Activated naive CD4-positive, alpha-beta T cell treated with anti-CD3 and anti-CD28 coated beads, Interleukin-2, amount 50 U/mL, for 72 hours (primary cell): ENCODE measurements around the gene APOL4. TPM values are rescaled to one million over a fixed set of nuclear protein-coding genes. Genes with fewer than 3 reads are reported as not detected.
"Not testable (repeated sequence)": the region's sequence is repeated elsewhere in the genome, so short reads cannot be mapped to it uniquely, and the experiment has no call there.

Experiments
- ATAC-seq, 2 donors: fragments of 150-1000 bp; cut with Tn5 transposase; 2 replicates each; pipeline ENCODE4 v1.10.0; 2021; ENCODE audit warnings: mild to moderate bottlenecking in 2 of 2, moderate library complexity in 2 of 2
- DNase-seq, 2 donors: peaks; one replicate each; pipeline ENCODE4 v3.0.0; 2021 to 2022; ENCODE audit warnings: low spot score in 2 of 2
- H3K27ac Mint-ChIP-seq, 2 donors: one replicate each; pipeline ENCODE4 v1.8.0; 2022; ENCODE audit warnings: mild to moderate bottlenecking in 2 of 2, mixed read lengths in 2 of 2
- H3K36me3 Mint-ChIP-seq, 2 donors: one replicate each; pipeline ENCODE4 v1.8.0; 2022; ENCODE audit warnings: mixed read lengths in 2 of 2
- H3K9me3 Mint-ChIP-seq, 2 donors: one replicate each; pipeline ENCODE4 v1.8.0; 2022; ENCODE audit warnings: mixed read lengths in 2 of 2
- total RNA-seq, 2 donors: library from RNA; stranded (reverse); gene quantifications; one replicate each; pipeline ENCODE4 v1.2.3, GENCODE V29; 2022

The APOL4 gene
- total RNA-seq, 2 donors from 2014 or later = 0.14 to 0.18 TPM

DNA sequence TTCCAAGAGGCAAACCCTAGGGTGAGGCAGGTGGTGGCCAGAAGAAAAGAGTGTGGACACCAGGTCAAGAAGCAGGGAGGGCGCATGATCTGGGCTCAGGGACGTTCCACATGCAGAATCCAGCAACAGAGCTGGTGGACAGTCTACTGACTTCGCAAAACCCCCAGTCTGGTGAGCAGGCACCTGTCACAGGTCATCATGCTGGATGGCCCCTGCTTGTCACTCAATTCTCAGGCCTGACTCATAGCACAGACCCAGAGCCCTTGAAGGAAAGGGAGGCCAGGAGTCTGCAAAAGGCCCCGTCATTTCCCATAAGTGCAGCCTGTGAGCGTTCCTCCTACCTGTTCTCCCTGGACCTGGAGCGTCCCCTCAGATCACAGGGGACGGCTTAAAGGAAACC, 18.2 kb downstream of the APOL4 start:
- no peaks in the 10 kb centered on the region for H3K9me3 Mint-ChIP-seq
- no peaks in the 10 kb centered on the region for H3K36me3 Mint-ChIP-seq
- no peak overlapping the region for H3K27ac Mint-ChIP-seq
- ATAC-seq = no peak
- no peak for DNase-seq

DNA sequence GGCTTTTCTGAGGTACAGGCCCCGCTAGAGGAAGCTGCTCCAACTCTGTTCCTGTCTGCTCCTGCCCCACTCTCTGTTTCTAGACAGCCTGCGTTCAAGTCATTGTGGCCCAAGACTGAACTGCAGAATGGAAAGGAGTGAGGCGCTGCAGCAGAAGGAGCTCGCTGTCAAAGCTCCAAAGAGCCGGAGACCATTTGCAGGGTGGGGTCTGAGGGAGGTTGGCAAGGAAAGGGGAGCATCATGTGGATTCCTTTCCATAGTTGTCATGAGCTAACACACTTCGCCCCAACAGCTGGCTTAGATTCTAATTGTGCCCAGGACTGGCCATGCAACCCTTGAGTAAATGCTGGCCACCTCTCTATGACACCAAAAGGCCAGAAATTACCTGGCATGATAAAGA, 18.8 kb downstream of the APOL4 start:
- no peaks in the 10 kb centered on the region for H3K9me3 Mint-ChIP-seq
- H3K27ac Mint-ChIP-seq = no peak overlapping the region

DNA sequence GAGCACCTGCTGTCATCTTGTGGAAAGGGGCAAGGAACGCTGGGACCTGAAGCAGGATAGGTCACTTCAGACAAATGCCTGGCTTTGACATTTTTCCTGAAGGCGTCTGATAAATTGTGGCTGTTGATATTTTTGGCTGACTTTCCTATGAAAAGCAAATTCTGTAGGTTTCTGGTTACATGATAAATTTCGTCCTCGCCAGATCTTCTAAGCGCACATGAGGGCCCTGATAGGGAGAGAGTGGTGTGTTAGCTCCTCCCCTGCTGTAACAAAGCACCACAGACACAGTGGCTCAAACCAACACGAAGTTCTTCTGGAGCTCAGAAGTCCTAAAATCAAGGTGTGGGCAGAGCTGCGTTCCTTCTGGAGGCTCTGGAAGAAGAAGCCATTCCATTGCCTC, 19.6 kb downstream of the APOL4 start:
- no peak for DNase-seq
- H3K9me3 Mint-ChIP-seq = no peaks in the 10 kb centered on the region
- peaks cover 0 to 4% of the 10 kb centered on the region in 2 donors for H3K36me3 Mint-ChIP-seq
- no peak for ATAC-seq
- H3K27ac Mint-ChIP-seq = no peak overlapping the region

More for the DNA sequence above, 18.8 kb downstream of the APOL4 start:
- no peak for ATAC-seq
- no peaks in the 10 kb centered on the region for H3K36me3 Mint-ChIP-seq
- DNase-seq = no peak

DNA sequence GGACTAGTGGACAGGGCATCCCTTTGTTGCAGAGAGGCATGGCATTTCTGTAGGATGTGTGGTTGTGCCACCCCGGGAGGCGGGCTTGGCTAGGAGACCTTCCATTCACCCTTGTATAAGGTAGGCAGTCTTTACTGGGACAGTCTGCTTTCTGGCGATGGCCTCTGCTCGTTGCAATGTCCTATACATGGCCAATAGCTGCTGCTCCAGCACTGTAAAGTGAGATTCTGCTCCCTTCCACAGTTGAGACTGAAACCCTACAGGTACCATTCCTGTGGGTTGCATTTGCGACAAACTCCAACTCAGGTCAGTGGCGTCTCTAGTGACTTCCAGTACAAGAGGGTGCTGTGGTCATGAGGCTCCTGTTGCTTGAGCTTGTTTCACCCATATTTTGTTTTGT, 20.7 kb downstream of the APOL4 start:
- Mint-ChIP-seq H3K36me3 (peaks cover 0 to 9% of the 10 kb centered on the region in 2 donors), H3K27ac (no peak overlapping the region), H3K9me3 (peaks cover 0 to under 1% of the 10 kb centered on the region in 2 donors)
- DNase-seq = no peak
- ATAC-seq = no peak

DNA sequence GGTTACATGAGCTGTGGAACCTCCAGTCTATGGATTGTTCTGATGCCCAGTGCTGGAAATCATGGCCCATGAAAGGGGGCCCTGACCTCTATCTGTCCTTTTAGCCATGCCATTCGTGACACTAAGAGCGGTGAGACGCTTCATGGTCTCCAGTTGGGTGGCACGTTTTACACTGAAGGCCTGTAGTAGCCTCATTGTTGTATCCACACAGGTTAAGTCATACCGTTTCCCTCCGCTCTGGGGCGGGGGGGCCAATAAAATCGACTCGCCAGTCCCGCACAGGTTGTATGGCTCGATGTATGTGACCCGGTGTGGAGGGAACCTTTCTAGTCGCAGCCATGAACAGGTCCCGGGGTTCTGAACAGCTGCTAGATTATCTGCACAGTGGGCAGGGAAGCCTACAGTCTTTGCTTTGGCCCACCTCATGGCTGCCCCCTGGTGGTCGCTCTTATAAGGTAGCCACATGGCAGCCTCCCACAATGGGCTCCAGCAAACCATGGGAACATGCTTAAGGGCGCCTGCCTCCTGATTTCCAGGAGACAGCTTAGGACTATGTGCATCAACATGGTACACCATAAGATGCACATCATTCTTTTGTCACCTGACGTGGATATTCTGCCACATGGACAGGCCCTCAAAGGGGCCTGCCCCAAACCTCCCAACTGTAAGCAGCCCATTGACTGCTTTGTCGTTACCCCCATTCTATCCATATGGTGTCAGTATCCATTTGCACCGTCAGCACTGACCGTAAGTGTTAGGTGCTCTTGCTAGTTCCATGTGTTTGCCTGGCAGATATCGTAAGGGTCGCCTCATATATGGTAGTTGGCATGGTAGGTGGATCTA, 21.4 kb downstream of the APOL4 start:
- ATAC-seq = peak; percentile 96 to 99
- Mint-ChIP-seq H3K36me3 (peaks cover 0 to 9% of the 10 kb centered on the region in 2 donors), H3K27ac (no peak overlapping the region), H3K9me3 (peaks cover 0 to 5% of the 10 kb centered on the region in 2 donors)
- peak; percentile 79 to 89 for DNase-seq

DNA sequence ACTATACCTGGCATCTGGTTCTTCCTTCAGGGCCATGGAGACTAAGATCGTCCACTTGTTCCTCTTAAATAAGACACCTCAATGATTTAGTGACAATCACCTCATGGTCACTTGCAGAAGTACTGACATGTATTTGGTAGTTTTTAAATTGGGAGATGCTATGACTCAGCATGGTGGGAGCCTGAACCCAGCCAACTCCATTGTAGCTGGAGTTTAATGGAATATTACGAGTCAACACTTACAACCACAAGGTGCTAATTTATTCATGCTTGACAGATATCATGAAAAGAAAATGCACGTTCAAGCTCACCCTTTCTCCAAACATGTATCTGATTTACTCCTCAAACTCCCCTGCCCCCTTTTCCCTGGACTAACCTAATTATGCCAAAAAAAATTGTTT, 24.4 kb downstream of the APOL4 start:
- no peak for ATAC-seq
- Mint-ChIP-seq H3K27ac (no peak overlapping the region), H3K36me3 (peaks cover 0 to 9% of the 10 kb centered on the region in 2 donors), H3K9me3 (peaks cover 0 to 5% of the 10 kb centered on the region in 2 donors)
- no peak for DNase-seq

DNA sequence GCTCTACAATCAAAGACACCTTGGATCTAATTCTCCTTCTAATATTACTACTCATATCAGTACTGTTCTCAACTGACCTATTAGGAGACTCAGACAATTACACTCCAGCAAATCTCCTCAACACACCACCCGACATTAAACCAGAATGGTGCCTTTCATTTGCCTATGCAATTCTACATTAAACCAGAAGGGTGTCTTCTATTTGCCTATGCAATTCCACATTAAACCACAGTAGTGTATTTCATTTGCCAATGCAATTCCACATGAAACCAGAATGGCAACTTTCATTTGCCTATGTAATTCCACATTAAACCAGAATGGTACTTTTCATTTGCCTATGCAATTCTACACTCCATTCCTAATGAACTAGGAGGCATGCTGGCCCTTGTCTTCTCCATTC, 25.7 kb downstream of the APOL4 start:
- ATAC-seq = no peak
- peaks cover 0 to 5% of the 10 kb centered on the region in 2 donors for H3K9me3 Mint-ChIP-seq
- H3K27ac Mint-ChIP-seq = no peak overlapping the region
- no peak for DNase-seq
- peaks cover 0 to 9% of the 10 kb centered on the region in 2 donors for H3K36me3 Mint-ChIP-seq

DNA sequence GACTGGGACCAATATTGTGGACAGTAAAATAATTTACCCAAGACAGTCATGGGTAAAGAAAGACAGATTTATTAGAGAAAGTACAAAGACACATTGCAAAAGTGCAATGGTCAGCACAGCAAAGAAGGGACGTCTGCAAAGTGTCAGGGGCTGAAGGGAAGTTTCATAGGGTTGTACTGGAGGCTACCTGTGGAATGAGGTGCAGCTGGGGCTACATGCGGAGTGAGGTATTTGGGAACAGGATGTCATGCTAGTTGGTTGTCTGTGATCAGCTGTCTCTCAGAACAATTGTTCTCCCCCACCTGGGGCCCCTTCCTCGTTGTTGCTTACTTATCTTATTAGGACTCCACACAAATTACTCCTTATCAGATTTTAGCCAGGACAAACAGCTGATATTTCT, 29.7 kb downstream of the APOL4 start:
- H3K36me3 Mint-ChIP-seq = peaks cover 5 to 19% of the 10 kb centered on the region in 2 donors
- H3K27ac Mint-ChIP-seq = no peak overlapping the region
- DNase-seq (no peak), ATAC-seq (no peak)
- peaks cover 0 to 12% of the 10 kb centered on the region in 2 donors for H3K9me3 Mint-ChIP-seq

DNA sequence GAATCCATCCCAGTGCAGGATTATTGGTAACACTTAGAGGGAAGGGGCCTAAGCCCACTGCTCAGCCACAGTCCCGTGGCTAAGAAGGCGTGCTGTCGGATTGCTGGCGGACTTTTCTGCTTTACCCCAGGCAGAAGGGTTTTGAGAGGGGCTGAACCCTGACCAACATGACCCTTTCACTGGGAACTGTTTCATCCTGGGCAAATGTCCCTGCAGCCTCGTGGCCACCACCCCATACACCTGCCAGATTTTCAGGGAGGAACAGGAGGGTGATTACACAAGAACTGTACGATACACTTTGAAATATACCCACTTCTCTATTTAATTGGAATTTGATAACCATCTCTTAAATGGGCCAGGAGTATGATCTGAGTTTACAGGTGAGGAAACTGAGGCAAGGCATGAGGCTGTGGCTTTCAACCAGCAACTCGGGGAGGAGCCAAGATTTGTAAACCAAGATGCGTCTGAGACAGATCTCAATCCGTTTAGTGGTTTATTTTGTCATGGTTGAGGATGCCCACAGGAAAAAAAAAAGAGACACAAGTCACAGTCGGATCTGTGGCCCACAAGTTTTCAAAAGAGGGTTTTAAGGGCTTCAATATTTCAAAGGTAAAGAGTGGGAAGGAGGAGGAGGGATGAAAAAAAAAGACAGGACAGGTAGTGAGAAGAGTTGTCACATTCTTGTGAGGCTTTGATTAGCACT, 34.9 kb downstream of the APOL4 start:
- ATAC-seq (no peak), DNase-seq (no peak)
- peaks cover 0 to 7% of the 10 kb centered on the region in 2 donors for H3K9me3 Mint-ChIP-seq
- H3K36me3 Mint-ChIP-seq = peaks cover 5 to 16% of the 10 kb centered on the region in 2 donors
- peak overlapping the region in 1 of 2 donors; percentile 52 for H3K27ac Mint-ChIP-seq

DNA sequence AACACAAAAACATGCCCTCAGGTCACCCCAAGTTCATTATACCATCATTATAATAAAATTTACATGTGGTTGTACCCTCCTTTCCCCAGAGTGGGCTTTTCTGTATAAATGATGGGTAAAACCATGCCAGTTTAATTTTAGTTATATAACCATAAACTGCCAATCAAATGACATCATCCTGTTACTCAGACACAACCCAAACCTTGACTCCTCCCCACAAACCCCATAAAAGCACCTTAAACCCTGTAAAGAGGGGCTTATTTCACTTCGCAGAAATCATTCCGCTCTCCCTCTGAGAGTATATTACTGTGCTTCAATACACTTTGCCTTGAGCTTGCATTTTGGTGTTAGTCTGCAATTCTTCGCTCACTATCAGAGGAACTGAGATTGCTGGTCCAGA, 35.5 kb downstream of the APOL4 start:
- Mint-ChIP-seq H3K27ac (peak overlapping the region in 1 of 2 donors; percentile 52), H3K36me3 (peaks cover 5 to 16% of the 10 kb centered on the region in 2 donors)
- no peak for ATAC-seq

DNA sequence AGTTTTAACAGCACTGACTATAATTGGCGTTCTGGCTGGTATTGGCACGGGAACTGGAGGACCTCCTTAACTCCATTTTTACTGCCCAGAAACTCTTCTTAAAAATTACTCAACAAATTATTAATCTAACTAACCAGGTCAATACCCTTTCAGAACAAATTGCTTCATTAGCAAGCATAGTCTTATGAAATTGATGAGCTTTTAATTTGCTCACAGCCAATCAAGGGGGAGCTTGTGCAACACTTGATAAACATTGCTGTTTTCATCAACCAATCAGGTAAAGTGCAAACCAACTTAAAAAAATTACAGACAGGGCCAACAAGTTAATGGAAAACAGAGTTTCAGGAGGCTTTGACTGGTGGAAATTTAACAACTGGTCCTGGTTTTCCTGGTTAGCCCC, 36.5 kb downstream of the APOL4 start:
- Mint-ChIP-seq H3K27ac (no peak overlapping the region), H3K9me3 (peaks cover 0 to 7% of the 10 kb centered on the region in 2 donors), H3K36me3 (peaks cover 8 to 20% of the 10 kb centered on the region in 2 donors)
- DNase-seq (no peak), ATAC-seq (no peak)

More for the DNA sequence above, 35.5 kb downstream of the APOL4 start:
- DNase-seq = no peak
- peaks cover 0 to 7% of the 10 kb centered on the region in 2 donors for H3K9me3 Mint-ChIP-seq

DNA sequence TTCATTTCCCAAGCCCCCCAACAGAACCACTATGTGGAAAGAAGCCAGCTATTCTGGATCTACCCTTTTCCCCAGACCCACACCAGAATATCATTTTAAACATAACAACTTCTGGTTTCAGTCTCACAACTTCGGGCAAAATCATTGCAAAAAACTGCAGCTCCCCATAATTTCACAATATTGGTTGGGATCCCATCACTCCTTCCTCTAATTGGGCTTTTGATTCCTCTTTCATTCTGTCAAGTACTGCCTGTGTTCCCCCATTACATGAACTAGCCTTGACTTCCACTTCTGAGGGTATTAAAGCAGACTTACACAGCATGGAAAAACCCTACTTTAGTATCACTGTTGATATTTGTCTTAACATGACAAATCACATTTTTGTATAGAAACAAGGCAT, 37.0 kb downstream of the APOL4 start:
- Mint-ChIP-seq H3K36me3 (peaks cover 13 to 25% of the 10 kb centered on the region in 2 donors), H3K9me3 (peaks cover 0 to 7% of the 10 kb centered on the region in 2 donors), H3K27ac (no peak overlapping the region)
- no peak for DNase-seq
- ATAC-seq = no peak

DNA sequence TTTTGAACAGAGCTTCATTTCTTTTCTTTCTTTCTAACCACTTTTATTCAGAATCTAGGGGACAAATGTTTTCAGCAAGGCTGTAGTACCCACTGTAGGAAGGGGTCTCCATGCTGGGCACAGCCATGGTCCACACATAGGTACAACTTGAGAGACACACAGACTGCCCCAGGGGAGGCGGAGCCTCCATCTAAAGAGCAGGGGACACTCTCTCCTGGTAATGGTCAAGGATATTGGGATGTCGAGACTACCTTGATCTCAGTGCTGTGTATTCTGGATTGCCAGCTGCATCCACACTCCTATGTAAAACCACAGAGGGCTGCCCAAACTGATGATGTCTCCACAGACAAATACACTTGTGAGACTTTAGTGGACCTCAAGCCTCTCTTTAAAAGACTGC, 38.1 kb downstream of the APOL4 start:
- H3K27ac Mint-ChIP-seq = no peak overlapping the region
- no peak for ATAC-seq
- H3K36me3 Mint-ChIP-seq = peaks cover 14 to 24% of the 10 kb centered on the region in 2 donors
- H3K9me3 Mint-ChIP-seq = peaks cover 0 to 7% of the 10 kb centered on the region in 2 donors
- no peak for DNase-seq

DNA sequence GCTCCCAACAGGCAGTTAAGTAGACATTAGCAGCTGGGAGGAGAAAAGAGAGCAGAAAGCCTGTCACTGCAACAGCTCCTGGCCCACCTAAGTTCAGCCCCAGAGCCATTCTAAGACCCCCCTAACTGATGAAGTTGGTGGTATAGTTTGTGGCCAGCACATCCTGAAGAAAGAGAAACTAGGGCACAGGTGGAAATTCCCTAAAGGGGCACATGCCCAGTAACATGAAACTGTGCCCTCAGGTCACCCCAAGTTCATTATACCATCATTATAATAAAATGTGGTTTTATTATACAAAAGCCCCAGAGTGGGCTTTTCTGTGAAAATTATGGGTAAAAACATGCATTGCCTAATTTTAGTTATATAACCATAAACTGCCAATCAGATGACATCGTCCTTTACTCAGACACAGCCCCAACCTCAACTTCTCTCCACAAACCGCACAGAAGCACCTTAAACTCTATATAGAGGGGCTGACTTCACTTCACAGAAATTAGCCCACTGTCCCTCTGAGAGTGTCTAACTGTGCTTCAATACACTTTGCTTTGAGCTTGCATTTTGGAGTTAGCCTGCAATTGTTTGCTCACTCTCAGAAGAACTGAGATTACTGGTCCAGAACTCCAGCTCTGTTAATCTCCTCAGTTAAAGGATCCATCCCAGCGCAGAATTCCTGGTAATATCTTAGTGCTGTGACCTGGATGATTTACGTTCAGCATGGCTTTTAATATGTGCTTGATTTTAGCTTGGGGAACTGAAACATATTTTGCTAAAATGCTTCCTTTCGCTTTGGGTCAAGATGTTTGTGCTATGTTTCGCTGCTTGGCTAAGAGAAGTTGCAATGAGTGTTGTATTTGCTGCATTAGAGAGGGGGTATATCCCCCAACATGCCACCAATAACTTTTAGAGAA, 39.2 kb downstream of the APOL4 start:
- DNase-seq = no peak
- ATAC-seq = peak in 1 of 2 donors; percentile 46
- H3K27ac Mint-ChIP-seq = no peak overlapping the region
- no peaks in the 10 kb centered on the region for H3K9me3 Mint-ChIP-seq
- H3K36me3 Mint-ChIP-seq = peaks cover 14 to 16% of the 10 kb centered on the region in 2 donors

DNA sequence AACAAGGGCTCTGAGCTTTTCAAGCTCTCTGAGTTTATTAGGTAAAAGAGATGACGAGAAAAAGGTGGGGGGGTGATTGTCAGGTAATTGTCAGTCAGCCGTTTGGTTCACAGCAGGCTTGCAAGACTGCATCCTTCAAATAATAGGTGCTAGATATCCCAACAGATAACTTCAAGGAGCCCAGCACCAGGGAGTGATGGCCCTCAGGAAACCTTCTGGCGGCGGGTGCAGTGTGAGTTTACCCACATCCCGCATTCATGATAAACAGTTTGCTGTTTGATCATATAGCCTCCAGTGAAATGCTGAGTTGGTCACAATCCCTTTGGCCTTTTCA, 39.8 kb downstream of the APOL4 start:
- peaks cover 19 to 22% of the 10 kb centered on the region in 2 donors for H3K36me3 Mint-ChIP-seq
- H3K9me3 Mint-ChIP-seq, ATAC-seq, DNase-seq: not testable (repeated sequence)
- peak overlapping the region; percentile 65 to 98 for H3K27ac Mint-ChIP-seq

DNA sequence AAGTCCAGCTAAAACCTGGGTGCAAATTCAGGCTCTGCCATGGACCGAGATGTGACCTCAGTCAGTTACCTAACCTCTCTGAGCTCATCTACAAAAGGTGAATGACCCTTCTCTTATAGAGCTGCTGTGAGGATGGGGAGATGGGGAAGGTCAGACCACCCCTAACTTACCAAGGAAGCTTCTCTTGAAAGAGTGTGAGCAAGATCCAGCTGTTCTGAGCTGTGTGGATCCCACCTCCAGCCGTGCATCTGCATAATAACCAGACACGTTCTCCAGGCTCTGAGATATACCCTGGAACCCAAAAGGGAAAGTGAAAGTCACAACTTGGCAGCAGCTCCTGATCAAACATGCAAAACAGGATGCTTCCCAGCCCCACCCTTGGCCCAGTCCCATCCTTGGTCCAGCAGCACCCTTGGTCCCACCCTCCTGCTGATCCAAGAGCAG, 41.1 kb downstream of the APOL4 start, which contains the start of gene APOL3:
Gene APOL3, minus strand, starts transcription at position 257 of the 444 bp plus-strand sequence. CDS start 11,700 bp downstream, outside the sequence.
- DNase-seq = peak in 1 of 2 donors; percentile 35
- peak within 1 kb of the TSS; percentile 96 to 98 for H3K27ac Mint-ChIP-seq

More for the DNA sequence above, 41.1 kb downstream of the APOL4 start, which contains the start of gene APOL3:
- peak; percentile 59 to 77 for ATAC-seq
- Mint-ChIP-seq H3K36me3 (peaks cover 28 to 31% of the 10 kb centered on the region in 2 donors), H3K9me3 (no peaks in the 10 kb centered on the region)
